Stimulated activated effector memory CD8-positive, alpha-beta T cell treated with anti-CD3 and anti-CD28 coated beads, Interleukin-12 subunit alpha, Interleukin-12 subunit beta, amount 100 ng/mL, for 72 hours (primary cell): ENCODE measurements around the gene GYS2.
"Not testable (repeated sequence)": the region's sequence is repeated elsewhere in the genome, so short reads cannot be mapped to it uniquely, and the experiment has no call there.

ENCODE experiments used
- ATAC-seq: fragments of 150-1000 bp; cut with Tn5 transposase; 2 replicates; pipeline ENCODE4 v1.10.0; 2021
- DNase-seq, 2 donors: peaks; one replicate each; pipeline ENCODE4 v3.0.0; 2021 to 2022; ENCODE audit warnings: low spot score in 2 of 2
- H3K27ac Mint-ChIP-seq: one replicate; pipeline ENCODE4 v1.8.0; 2022; ENCODE audit warnings: mild to moderate bottlenecking, mixed read lengths
- H3K36me3 Mint-ChIP-seq: one replicate; pipeline ENCODE4 v1.8.0; 2022; ENCODE audit warnings: mild to moderate bottlenecking, mixed read lengths
- H3K4me1 Mint-ChIP-seq: one replicate; pipeline ENCODE4 v1.8.0; 2022; ENCODE audit warnings: mixed read lengths
- H3K4me3 Mint-ChIP-seq: one replicate; pipeline ENCODE4 v1.8.0; 2022; ENCODE audit warnings: mild to moderate bottlenecking, mixed read lengths
- H3K9me3 Mint-ChIP-seq: one replicate; pipeline ENCODE4 v1.8.0; 2022; ENCODE audit warnings: mixed read lengths

Gene GYS2

GRCh38 chr12:21604245-21605101, at the start of gene GYS2:
TSS of gene GYS2 (minus strand) at chr12:21604847. CDS start at chr12:21604592, 255 bp downstream.
- Mint-ChIP-seq H3K27ac (no peak within 1 kb of the TSS), H3K4me3 (no peak within 1 kb of the TSS), H3K36me3 (no peaks in the 10 kb centered on the region), H3K9me3 (no peaks in the 10 kb centered on the region), H3K4me1 (no peaks in the 10 kb centered on the region)
- ATAC-seq (no peak), DNase-seq (no peak)

DNA sequence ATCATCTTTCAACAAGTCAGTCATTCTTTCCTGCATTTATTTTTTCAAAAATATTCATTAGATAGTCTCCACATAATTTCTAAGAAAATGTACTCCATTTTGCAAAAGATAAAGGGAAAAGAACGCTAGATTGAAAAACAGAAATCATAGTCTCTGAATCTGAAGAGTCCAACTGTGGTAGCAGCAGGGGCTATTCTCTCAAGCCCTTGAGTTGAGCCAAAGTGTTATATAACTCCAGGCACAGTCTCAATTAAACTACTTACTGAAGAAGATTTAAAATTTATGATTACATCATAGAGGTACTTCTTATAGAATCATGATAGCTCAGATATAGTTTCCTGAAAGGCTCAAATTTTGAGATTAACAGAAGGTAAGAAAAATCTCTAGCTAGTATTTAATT, 47.2 kb upstream of the GYS2 start:
- Mint-ChIP-seq H3K36me3 (peaks cover 100% of the 10 kb centered on the region), H3K4me3 (no peak overlapping the region), H3K4me1 (peaks cover 41% of the 10 kb centered on the region), H3K27ac (peak overlapping the region; percentile 11), H3K9me3 (no peaks in the 10 kb centered on the region)
- DNase-seq (no peak), ATAC-seq (no peak)

DNA sequence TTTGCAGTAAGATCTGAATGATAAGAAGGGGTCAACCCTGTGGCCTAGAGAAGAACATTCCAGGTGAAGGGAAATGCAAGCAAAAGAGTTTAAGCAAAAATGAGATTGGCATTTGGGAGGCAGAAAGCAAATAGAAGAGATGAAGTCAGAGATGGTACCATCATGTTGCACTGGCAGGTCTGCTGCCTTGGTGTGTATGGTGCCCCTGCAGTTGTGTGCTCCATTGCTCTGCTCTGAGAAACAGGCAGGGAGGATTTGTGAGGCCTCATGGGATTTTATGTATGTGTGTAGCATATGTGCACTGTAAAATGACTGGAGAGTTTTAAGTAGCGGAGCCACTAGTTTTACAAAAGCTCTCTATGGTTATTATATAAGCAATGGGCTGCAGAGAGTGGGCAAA, 46.4 kb upstream of the GYS2 start:
- no peak for ATAC-seq
- no peak for DNase-seq
- Mint-ChIP-seq H3K9me3 (no peaks in the 10 kb centered on the region), H3K36me3 (peaks cover 100% of the 10 kb centered on the region), H3K4me1 (peaks cover 35% of the 10 kb centered on the region), H3K4me3 (no peak overlapping the region), H3K27ac (peak overlapping the region; percentile 11)

GRCh38 chr12:21649034-21649433, 44.4 kb upstream of the GYS2 start:
- Mint-ChIP-seq H3K27ac (peak overlapping the region; percentile 11), H3K4me1 (peaks cover 25% of the 10 kb centered on the region)

DNA sequence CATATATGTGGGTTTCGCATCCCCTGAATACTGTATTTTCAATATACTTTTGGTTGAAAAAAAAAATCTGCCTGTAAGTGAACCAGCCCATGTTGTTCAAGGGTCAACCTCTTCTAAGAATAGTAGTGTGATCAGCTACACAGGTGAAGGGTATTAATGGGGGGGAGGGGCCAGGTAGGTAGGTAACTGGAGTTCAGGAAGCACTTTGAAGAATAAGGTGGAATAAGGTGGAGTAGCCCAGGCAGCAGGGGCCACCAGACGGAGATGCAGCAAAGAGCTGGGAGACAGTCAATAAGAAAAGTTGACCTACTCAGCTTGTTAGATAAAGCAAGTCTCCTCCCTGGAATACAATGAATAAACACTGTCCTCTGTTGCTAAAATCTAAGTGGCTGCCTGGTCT, 43.7 kb upstream of the GYS2 start:
- no peak for DNase-seq
- Mint-ChIP-seq H3K27ac (peak overlapping the region; percentile 11), H3K4me3 (no peak overlapping the region), H3K4me1 (peaks cover 20% of the 10 kb centered on the region), H3K9me3 (no peaks in the 10 kb centered on the region), H3K36me3 (peaks cover 100% of the 10 kb centered on the region)
- ATAC-seq, result no peak

More at GRCh38 chr12:21649034-21649433, 44.4 kb upstream of the GYS2 start:
- Mint-ChIP-seq H3K9me3 (no peaks in the 10 kb centered on the region), H3K4me3 (no peak overlapping the region), H3K36me3 (peaks cover 100% of the 10 kb centered on the region)
- ATAC-seq (no peak), DNase-seq (no peak)

GRCh38 chr12:21647179-21647578, 42.5 kb upstream of the GYS2 start:
- no peaks in the 10 kb centered on the region for H3K9me3 Mint-ChIP-seq
- DNase-seq (no peak), ATAC-seq (no peak)
- peaks cover 100% of the 10 kb centered on the region for H3K36me3 Mint-ChIP-seq
- H3K27ac Mint-ChIP-seq, result no peak overlapping the region
- peaks cover 27% of the 10 kb centered on the region for H3K4me1 Mint-ChIP-seq
- H3K4me3 Mint-ChIP-seq, result no peak overlapping the region

GRCh38 chr12:21645041-21645500, 40.4 kb upstream of the GYS2 start:
- H3K4me3 Mint-ChIP-seq, ATAC-seq, DNase-seq, H3K9me3 Mint-ChIP-seq: not testable (repeated sequence)
- peaks cover 100% of the 10 kb centered on the region for H3K36me3 Mint-ChIP-seq
- peaks cover 19% of the 10 kb centered on the region for H3K4me1 Mint-ChIP-seq
- H3K27ac Mint-ChIP-seq, result peak overlapping the region; percentile 30

DNA sequence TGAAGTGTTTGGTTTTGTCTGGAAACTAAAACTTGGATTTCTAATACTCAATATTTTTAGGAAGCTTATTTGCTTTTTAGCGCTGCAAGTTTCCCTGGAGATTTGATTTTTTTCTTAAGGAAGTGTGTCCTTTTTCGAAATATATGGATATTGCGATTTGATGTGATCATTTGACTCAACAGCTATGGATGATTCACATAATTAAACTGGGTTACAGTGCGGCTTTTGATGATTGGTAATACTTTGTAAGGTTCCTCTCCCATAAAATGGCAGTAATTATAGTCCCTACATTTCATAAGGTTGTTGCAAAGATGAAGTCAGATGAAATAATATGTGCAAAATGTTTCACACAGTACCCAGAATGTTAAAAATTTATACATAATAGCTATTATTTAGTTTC, 39.9 kb upstream of the GYS2 start:
- H3K9me3 Mint-ChIP-seq, result no peaks in the 10 kb centered on the region
- H3K27ac Mint-ChIP-seq, result peak overlapping the region; percentile 26
- peaks cover 100% of the 10 kb centered on the region for H3K36me3 Mint-ChIP-seq
- DNase-seq (no peak), ATAC-seq (no peak)
- peaks cover 19% of the 10 kb centered on the region for H3K4me1 Mint-ChIP-seq
- no peak overlapping the region for H3K4me3 Mint-ChIP-seq

DNA sequence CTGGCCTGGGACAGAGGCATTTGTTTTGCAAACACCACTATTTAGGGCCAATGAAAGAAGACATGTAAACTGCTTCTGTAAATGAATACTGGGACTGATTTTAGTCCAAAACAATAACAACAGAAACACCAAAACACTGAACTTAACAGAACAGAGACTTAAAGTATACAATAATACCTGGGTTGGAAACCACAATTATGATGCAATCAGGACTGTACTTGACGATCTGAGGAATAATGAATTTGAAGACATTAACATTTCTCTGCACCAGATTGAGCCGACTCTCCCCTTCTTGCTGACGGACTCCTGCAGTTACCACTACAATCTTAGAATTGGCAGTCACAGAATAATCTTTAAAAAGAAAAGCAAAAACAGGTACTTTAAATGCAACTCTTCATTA, 39.1 kb upstream of the GYS2 start:
- peak overlapping the region; percentile 26 for H3K27ac Mint-ChIP-seq
- H3K36me3 Mint-ChIP-seq, result peaks cover 100% of the 10 kb centered on the region
- H3K4me1 Mint-ChIP-seq, result peaks cover 19% of the 10 kb centered on the region
- H3K9me3 Mint-ChIP-seq, result no peaks in the 10 kb centered on the region
- no peak for ATAC-seq
- no peak overlapping the region for H3K4me3 Mint-ChIP-seq
- no peak for DNase-seq

DNA sequence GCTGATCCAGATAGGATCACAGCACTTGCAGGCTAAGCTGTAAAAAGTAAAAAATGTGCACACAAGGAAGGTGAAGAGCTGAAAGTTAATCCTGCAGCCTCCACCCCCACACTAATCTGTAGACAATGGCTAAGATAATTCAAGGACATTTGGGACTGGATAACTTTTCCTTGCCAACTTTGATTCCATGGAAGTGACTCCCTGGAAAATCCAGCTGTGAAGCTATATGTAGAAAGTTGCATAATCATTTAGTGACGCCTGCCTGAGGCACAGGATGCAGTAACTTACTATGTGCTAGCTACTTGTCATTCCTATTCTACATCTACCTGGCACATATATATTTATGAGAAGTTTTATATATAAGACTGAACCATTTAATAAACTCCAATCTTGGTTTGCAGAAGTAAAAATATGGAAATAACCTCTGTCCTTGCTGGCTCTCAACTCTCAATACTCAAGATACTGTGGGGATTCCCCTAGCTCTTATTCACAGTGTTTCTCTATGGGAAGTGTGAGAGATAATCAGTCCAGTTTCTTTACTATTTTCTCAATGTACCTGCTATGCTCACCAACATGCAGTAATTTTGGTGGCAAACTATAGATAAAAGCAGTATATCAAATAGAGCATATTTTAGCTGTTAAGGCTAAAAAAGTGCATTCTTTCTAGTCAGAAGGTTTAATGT, 38.2 kb upstream of the GYS2 start:
- H3K4me1 Mint-ChIP-seq, result peaks cover 19% of the 10 kb centered on the region
- DNase-seq, result no peak
- H3K4me3 Mint-ChIP-seq, result no peak overlapping the region
- no peak overlapping the region for H3K27ac Mint-ChIP-seq
- peaks cover 100% of the 10 kb centered on the region for H3K36me3 Mint-ChIP-seq
- H3K9me3 Mint-ChIP-seq, result no peaks in the 10 kb centered on the region
- no peak for ATAC-seq

DNA sequence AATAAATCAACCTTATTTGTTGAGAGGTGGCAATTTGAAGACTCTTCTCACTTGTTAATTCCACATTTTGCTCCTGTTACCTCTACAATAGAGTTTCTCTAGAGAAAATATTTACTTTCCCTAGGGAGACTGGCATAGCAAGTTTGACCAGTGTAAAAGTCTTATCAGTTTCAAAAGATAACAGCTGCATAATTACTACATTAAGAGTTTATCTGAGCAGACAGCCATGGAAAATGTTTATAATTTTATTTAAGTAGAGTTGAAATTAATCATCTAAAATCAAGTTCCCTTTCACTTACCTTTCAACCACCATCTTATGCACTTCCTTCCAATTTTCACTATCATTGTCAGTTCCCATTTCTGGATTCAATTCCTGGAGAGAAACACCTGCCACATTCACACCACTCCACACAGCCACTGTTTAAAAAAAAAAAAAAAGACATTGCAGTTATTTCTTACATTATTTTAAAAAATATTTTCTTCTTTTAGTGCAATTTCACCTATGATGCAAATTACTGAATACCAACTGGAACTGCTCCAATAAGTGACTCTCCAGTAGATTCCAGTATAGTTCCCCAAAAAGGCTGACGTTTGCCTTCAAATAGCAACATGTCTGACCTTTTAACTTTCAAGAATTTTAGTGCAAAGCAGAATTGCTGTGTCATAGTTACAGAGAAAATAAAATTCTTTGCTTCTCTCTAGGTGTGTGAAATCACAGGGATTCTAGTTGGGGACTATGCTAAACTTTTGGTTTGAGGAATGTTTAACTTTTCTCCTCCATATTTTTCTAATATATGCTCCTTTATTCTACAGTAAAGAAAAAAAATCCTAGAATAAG, 33.6 kb upstream of the GYS2 start:
- Mint-ChIP-seq H3K4me1 (peaks cover 11% of the 10 kb centered on the region), H3K36me3 (peaks cover 100% of the 10 kb centered on the region), H3K4me3 (no peak overlapping the region), H3K9me3 (no peaks in the 10 kb centered on the region), H3K27ac (no peak overlapping the region)
- no peak for ATAC-seq
- DNase-seq, result no peak

DNA sequence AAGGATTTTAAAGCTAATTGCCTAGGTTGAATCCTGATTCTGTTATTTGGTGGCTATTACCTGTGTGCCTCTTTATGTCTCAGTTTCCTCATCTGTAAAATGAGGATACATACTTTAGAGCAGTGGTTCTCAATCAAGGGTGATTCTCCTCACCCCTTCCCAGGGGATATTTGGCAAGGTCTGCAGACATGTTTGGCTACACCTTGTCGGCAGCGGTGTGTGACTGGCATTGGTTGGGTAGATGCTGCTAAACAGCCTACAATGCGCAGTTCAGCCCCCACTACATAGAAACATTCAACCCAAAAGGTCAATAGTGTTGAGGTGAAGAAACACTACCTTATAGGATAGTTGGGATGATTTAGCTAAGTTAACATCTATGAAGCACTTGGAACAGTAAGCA, 29.6 kb upstream of the GYS2 start:
- Mint-ChIP-seq H3K4me1 (no peaks in the 10 kb centered on the region), H3K9me3 (no peaks in the 10 kb centered on the region), H3K4me3 (no peak overlapping the region), H3K36me3 (peaks cover 59% of the 10 kb centered on the region), H3K27ac (no peak overlapping the region)
- DNase-seq, result no peak
- ATAC-seq, result no peak

- H3K9me3 Mint-ChIP-seq, result no peaks in the 10 kb centered on the region
- ATAC-seq (peak; percentile 34), DNase-seq (no peak)
- H3K4me3 Mint-ChIP-seq, result no peak overlapping the region
- H3K36me3 Mint-ChIP-seq, result peaks cover 31% of the 10 kb centered on the region
- no peak overlapping the region for H3K27ac Mint-ChIP-seq
- no peaks in the 10 kb centered on the region for H3K4me1 Mint-ChIP-seq
Observed at GRCh38 chr12:21631367-21631766, 26.7 kb upstream of the GYS2 start.

DNA sequence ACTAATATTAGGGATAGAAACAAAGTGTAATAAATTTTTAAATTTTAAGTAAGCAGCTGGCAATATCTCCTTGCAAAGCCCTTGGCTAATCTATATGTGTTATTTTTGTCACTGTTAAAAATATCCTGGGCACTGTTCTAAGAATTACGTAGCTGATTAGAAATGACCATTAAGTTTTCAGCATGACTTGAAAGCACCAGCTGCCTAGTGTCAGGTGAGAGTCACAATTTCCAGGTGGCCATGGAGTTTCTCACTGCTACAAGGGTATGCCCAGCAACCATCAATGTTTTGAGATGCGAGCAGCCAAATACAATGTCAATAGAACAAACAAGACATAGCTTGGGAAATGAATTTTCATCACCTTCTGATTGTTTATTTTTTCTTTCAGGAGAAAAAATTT, 23.3 kb upstream of the GYS2 start:
- DNase-seq (no peak), ATAC-seq (no peak)
- no peaks in the 10 kb centered on the region for H3K36me3 Mint-ChIP-seq
- H3K4me1 Mint-ChIP-seq, result no peaks in the 10 kb centered on the region
- no peak overlapping the region for H3K4me3 Mint-ChIP-seq
- no peak overlapping the region for H3K27ac Mint-ChIP-seq
- no peaks in the 10 kb centered on the region for H3K9me3 Mint-ChIP-seq

DNA sequence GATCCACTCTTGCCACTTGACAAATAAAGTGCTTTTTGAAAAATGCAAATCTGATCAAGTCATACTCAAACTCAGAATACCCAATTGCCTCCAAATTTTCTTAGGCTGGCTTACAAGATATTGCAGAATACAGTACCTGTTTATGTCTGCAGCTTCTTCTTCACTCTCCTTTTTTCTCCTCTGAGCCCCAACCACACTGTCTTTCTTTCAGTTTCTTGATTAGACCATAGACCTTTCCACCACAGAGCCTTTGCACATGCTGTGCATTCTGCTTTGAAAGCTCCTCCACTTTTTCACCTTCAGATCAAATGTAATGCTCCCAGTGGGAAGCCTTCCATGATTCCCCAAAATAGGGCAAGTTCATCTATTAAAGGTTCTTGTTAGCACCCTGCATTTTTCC, 13.9 kb upstream of the GYS2 start:
- Mint-ChIP-seq H3K4me3 (no peak overlapping the region), H3K9me3 (no peaks in the 10 kb centered on the region), H3K36me3 (no peaks in the 10 kb centered on the region), H3K27ac (no peak overlapping the region), H3K4me1 (peaks cover 20% of the 10 kb centered on the region)
- no peak for ATAC-seq
- DNase-seq, result no peak
